Hematopoietic multipotent progenitor cell treated with erythropoietin and hydrocortisone succinate and interleukin-3 and kit ligand, for 4 days (in vitro differentiated cells): ENCODE results near the gene PAPPA.

Source experiments
- DNase-seq: peaks from one replicate; pipeline ENCODE4 v3.0.0-alpha.2; 2015

Gene PAPPA

DNA sequence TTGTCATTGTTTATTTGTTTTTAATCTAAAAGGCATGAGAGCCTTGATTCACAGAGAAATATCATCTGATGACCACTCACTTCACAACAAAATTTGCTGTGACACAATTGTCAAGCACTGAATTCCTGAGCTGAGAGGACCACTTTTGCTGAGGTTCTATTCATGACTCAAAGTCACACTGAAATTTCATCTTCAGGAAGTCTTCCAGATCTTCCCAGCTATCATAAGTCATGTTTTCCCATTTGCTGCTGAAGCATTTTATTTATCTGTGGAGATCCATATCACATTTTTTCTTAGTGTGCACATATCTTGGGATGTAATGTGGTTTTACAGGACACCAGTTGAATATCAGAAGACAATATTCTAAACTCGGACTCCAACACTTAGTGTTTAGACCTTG, 278.5 kb downstream of the PAPPA start:
- DNase-seq: no peak

DNA sequence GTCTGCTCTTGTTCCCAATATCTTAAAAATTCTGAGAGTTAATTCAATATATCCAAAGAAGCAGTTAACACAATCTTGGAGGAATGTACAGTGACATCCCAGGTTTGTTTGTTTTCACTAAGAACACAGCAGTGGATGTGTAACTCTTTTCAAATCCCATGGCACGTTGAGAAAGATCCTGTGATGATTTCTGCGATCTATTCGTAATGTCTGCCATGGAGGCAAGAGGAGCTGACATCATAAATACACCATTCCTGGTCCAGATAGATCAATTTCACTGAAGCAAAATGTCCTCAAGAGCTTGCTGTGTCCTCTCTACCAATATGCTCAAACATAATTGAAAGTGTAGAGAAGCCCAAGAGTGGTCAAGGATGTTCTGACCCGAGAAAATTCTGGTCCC, 280.7 kb downstream of the PAPPA start:
- DNase-seq: no peak

DNA sequence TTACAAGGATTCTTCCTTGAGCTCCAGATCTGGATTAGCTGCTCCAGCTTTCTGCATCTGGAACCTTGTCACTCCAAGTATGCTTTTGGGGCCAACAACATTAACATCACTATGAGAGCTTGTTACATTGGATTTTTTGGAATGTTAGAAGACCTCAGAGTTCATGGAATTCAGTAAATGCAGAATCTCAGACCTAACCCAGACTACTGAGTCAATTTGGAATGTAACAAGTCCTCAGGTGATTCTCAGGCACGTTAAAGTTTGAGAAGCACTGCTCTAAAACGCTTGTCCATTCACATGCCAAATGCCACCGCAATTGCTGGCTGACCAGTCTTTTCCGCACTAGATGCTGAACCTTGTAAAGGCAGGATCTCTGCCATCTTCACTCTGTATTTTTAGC, 282.1 kb downstream of the PAPPA start:
- no peak for DNase-seq

DNA sequence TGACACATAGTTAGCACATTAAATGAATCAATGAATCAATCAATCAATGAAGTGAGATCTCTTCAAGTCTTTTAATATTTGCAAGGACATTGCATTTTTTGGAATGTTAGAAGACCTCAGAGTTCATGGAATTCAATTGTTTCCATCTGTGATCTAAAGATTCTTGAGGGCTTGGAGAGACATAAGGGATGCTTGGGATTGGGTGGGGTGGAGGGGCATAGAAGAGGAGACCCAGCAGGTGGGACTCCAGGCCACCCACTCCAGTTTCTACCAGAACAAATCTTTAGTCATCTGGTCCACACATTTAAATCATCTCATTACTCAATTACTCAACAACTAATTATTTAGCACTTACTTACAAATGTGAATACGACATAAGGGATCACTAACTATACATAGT, 282.5 kb downstream of the PAPPA start:
- no peak for DNase-seq

DNA sequence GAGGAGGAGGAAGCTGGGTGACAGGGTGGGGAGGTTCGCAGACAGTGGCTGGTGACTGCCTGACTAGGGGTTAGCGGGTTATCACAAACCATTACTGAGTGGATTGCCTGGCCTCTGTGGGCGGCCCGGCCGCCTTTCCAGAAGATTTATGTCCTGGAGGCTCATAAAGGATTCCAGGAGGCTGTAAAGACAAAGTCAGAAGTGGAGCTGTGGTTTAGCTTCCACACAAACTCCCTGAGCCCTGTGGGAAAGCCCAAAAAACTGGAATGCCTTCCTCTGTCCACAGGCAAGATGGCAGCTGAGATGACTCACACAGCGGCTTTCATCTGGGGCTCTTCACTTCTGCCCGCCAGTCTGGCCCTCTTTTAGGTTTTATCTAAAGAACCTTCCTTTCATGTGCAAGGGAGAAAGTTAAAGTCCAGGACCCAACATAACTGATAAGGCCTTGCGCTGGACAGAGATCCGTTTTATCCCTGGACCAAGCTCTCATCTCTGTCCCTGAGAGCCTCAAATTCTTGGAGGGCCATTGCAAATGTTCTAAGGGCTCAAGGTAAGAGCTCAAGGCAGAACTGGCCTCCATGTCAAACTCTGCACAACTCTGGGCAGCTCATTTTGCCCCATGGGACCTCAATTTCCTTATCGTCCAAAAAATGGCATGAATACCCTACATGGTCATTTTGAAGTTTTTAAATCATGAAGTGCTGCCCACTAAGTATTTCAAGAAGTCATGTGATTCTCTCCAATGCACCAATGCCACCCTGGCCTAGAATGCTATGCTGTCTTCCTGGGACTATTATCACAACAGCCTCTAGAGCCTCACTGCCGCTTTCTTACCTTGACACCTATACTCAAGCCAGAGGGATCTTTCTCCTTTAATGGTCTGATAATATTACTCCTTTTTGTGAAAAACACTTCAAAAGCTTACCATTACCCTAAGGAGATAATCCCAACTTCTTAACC, 284.1 kb downstream of the PAPPA start:
- no peak for DNase-seq

DNA sequence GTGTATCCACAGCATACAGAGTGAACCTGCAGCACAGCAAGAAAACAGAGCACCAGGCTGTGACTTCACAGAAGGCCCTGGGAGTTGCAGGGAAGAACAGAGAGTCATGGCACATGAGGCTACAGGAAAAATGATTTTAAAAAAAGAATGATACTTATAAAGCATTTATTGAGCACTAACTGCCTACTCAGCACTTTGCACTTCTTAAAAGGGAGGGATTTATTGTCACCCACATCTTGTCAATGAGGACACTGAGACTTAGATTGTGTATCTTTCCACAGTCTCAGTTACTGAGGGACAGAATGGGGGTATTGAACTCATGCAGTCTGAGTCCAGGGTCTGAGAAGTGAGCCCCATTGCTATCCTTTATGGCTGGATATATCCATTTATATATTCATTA, 288.9 kb downstream of the PAPPA start:
- no peak for DNase-seq

DNA sequence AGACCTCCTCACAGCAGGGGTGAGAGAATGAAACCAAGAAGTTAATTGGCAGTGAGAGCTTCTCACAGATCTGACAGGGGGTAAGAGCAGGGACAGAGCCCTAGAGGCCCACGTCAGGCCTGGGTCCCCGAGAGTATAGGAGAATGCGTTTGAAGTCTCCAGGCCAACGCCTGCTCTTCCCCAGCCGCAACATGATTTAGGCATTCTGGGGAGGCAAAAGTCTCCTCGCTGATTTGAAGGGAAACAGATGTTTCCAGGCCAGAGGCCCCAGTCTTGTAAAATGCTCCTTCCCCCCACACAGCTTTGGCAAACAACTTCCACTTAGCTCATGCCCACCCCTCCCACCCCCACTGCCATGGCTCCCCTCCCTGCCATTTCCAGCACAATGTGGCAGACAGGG, 294.3 kb downstream of the PAPPA start:
- peak; percentile 67 for DNase-seq

DNA sequence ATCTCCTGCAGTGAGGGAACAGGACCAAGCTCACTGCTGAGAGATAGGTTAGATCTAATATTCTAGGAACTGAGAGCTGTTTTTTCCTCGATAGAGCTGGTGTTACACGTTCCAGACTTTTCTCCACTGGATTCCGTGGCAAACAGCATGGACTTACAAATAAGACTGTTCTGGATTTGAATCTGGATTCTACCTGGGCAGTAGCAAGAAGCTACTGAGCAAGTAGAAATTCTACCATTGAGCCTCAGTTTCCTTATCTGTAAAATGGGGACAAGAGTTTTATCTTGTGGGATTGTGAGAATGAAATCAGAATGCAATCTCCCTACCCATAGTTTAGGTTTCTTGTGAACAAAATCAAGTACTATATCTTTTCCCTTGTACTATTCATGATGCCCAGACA, 294.8 kb downstream of the PAPPA start:
- DNase-seq: no peak

DNA sequence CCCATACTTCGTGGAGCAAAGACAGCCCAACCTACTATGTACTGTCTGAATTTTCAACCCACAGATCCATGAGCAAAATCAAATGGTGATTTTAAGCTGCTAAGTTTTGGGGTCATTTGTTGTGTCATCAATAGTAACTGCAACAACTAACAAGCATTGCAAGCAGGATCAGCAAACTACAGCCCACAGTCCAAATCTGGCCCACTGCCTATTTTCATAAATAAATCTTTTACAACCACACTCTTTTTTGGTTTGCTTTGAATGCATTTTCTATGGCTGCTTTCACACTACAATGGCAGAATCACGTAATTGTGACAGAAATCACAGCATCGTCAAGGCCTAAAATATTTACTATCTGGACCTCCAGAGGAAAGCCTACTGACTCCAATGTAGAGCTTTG, 296.4 kb downstream of the PAPPA start:
- no peak for DNase-seq

DNA sequence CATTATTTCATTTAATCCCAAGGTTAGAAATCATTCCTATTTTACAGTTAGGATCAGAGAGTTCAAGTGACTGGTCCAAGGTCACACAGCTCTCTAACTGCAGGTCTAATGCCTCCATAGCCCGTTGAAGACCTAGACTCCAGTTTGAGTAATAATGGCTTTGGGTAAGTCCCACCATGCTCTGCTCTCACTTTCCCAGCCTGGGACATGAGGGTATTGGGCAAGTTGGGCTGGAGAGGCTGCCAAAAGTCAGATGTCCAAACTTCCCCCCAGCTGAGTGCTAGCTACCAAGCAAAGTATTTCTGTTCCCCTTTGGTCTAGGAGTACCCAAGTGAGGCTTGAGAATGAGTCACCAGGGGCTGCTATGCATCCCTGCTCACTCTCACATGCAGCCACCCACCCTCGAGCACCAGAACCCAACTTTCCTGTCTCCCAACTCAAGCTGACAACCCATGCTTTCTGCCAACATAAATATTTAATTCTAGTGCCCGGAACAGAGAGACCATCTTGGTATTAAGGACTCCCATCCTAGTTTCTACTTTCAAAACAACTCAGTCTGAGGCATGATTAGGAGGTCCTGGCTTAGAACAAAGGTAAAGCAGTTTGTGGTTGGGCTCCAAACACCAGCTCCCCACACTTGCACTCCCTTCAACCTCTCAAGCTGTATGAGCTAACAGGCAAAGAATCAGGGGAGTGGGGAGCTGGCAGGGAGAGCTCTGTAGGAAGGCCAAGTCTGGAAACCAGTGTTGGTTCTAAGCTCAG, 297.0 kb downstream of the PAPPA start:
- DNase-seq: peak; percentile 43

DNA sequence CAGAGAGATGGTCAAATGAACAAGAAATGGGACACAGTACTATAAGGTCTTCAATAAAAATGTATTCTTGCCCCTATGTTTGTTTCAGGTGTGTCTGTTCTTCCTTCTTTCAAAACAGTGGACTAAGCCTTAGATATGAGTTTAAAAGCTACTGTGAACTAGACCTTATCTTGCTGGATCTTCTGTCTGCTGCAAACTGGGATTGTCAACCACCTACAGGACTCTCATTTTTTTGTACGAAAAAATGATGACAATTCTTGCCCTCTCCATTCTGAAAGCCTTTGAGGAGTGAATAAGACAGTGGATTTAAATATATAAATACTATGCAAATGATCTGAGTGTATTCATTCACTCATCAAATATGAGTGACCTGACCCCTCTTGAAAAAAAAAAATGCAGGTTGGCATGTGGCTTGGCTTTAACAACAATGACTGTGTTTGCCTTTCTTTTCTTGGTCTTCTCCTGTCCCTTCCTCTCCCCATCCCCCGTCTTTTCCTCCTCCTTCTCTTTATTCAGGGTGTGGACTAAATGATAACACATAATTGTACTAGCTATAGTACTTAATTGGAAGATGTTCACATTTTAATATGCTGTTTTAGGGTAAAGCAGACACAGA, 298.0 kb downstream of the PAPPA start:
- peak; percentile 29 for DNase-seq
